Glutamatergic neuron (in vitro differentiated cells): ENCODE measurements around the gene SMAP2. TPM values are rescaled to one million over a fixed set of nuclear protein-coding genes. Genes with fewer than 3 reads are reported as not detected.

Experiments used
- DNase-seq: peaks from one replicate; pipeline ENCODE4 v3.0.0; 2022
- H3K27ac Mint-ChIP-seq: one replicate; pipeline ENCODE4 v1.8.0; 2020; ENCODE audit warnings: mild to moderate bottlenecking, mixed read lengths, inconsistent platforms; ENCODE audit not compliant: unreplicated experiment
- H3K27me3 Mint-ChIP-seq: one replicate; pipeline ENCODE4 v1.8.0; 2020; ENCODE audit warnings: mild to moderate bottlenecking, moderate library complexity, mixed read lengths, inconsistent platforms; ENCODE audit not compliant: unreplicated experiment
- H3K36me3 Mint-ChIP-seq: one replicate; pipeline ENCODE4 v1.8.0; 2020; ENCODE audit warnings: mild to moderate bottlenecking, mixed read lengths, inconsistent platforms; ENCODE audit not compliant: unreplicated experiment
- H3K4me1 Mint-ChIP-seq: one replicate; pipeline ENCODE4 v1.8.0; 2020; ENCODE audit warnings: mild to moderate bottlenecking, low read depth, mixed read lengths, inconsistent platforms; ENCODE audit not compliant: unreplicated experiment
- H3K4me3 Mint-ChIP-seq: one replicate; pipeline ENCODE4 v1.8.0; 2020; ENCODE audit warnings: mild to moderate bottlenecking, mixed read lengths, inconsistent platforms; ENCODE audit not compliant: unreplicated experiment
- H3K9me3 Mint-ChIP-seq: one replicate; pipeline ENCODE4 v1.8.0; 2020; ENCODE audit warnings: mild to moderate bottlenecking, moderate library complexity, mixed read lengths, inconsistent platforms; ENCODE audit not compliant: unreplicated experiment
- CTCF ChIP-seq: fragments of 200-600 bp; sonication (generic); IDR thresholded peaks from one replicate; pipeline ENCODE4 v1.5.0; 2021; ENCODE audit not compliant: partially characterized antibody, unreplicated experiment
- total RNA-seq: library from RNA; stranded (reverse); fragmentation: NEBNext Ultra II Directional; extraction: Animal tissue kit (Norgen Biotek cat#: 25700); gene quantifications from one replicate; pipeline ENCODE4 v1.2.1, GENCODE V29; 2021; ENCODE audit not compliant: unreplicated experiment

Gene SMAP2
- total RNA-seq, 1 donor from 2014 or later = 25.2 TPM

- DNase-seq = no peak
- no peak for TF ChIP-seq CTCF
- H3K4me3 Mint-ChIP-seq = no peak overlapping the region
- no peaks in the 10 kb centered on the region for H3K27me3 Mint-ChIP-seq
- H3K36me3 Mint-ChIP-seq = no peaks in the 10 kb centered on the region
- no peak overlapping the region for H3K27ac Mint-ChIP-seq
- peaks cover under 1% of the 10 kb centered on the region for H3K4me1 Mint-ChIP-seq
- H3K9me3 Mint-ChIP-seq = no peaks in the 10 kb centered on the region
Measured at GRCh38 chr1:40394491-40395172, 21.1 kb downstream of the SMAP2 start.

DNA sequence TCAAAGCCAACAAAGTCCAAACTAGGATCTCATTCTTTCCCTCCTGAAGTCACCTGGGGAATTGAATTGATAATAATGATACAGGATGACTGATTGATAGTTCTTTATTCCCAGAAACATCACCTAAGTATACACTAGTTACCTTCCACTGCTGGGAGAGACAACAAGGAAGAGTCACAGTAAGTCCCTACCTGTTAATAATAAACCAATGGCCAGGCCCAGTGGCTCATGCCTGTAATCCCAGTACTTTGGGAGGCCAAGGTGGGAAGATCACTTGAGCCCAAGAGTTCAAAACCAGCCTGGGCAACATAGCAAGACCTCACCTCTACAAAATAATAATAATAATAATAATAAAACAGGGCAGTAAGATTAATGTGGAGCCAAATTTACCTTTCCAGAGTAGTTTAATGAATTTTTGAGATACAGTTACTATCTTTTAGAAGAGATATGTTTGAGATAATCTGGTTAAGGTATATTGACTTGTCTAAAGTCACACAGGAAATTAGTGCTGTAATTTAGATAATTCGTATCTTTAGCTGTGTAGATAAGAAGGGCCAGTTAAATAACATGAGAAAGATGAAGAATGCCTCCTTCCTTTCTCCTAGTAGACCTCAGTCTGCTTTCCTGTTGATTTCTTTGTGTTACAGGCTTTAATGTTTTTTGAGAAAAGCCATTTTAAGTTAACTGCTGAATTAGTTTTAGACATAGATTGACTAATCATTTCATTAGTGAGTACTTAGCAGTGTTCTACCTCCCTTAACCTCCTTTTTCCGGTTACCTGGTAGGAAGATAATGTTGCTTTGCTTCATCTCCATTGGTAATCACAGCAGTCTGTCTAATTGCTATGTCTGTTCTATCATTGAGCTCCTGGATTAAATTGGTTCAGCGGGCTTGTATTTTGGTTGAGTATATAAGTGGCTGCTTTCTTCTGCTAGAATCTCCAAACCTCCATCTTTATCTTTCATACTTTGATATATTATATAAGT is 22.0 kb downstream of the SMAP2 start:
- DNase-seq = no peak
- H3K36me3 Mint-ChIP-seq = no peaks in the 10 kb centered on the region
- no peak overlapping the region for H3K4me3 Mint-ChIP-seq
- no peak for TF ChIP-seq CTCF
- H3K9me3 Mint-ChIP-seq = no peaks in the 10 kb centered on the region
- no peak overlapping the region for H3K27ac Mint-ChIP-seq
- peaks cover 4% of the 10 kb centered on the region for H3K4me1 Mint-ChIP-seq
- H3K27me3 Mint-ChIP-seq = no peaks in the 10 kb centered on the region

- Mint-ChIP-seq H3K4me1 (peaks cover 4% of the 10 kb centered on the region), H3K36me3 (no peaks in the 10 kb centered on the region), H3K27ac (no peak overlapping the region), H3K27me3 (no peaks in the 10 kb centered on the region), H3K9me3 (no peaks in the 10 kb centered on the region), H3K4me3 (no peak overlapping the region)
- DNase-seq = no peak
- no peak for TF ChIP-seq CTCF
Measured at GRCh38 chr1:40396420-40396819, 22.9 kb downstream of the SMAP2 start.

GRCh38 chr1:40397258-40397657 is 23.7 kb downstream of the SMAP2 start:
- H3K27me3 Mint-ChIP-seq = no peaks in the 10 kb centered on the region
- no peak for TF ChIP-seq CTCF
- peaks cover 4% of the 10 kb centered on the region for H3K4me1 Mint-ChIP-seq
- no peak for DNase-seq
- H3K4me3 Mint-ChIP-seq = no peak overlapping the region
- no peaks in the 10 kb centered on the region for H3K9me3 Mint-ChIP-seq
- no peaks in the 10 kb centered on the region for H3K36me3 Mint-ChIP-seq
- H3K27ac Mint-ChIP-seq = no peak overlapping the region
